Measurements from ENCODE around the gene KRTAP5-11.
"Not testable (repeated sequence)": the region's sequence is repeated elsewhere in the genome, so short reads cannot be mapped to it uniquely, and the experiment has no call there.

The KRTAP5-11 gene

GRCh38 chr11:71581826-71582225 lies 849 bp downstream of the KRTAP5-11 start:
- TF ChIP-seq PATZ1 (CRISPR knock-in tag; IDR thresholded peaks at IDR 0.05; ENCODE audit: borderline replicate concordance) (no peak), CSRNP3 (CRISPR knock-in tag; IDR thresholded peaks at IDR 0.05) (no peak), RARB (CRISPR knock-in tag; IDR thresholded peaks at IDR 0.05) (no peak), TOX (CRISPR knock-in tag; IDR thresholded peaks at IDR 0.05; ENCODE audit: borderline replicate concordance) (no peak), ISL1 (CRISPR knock-in tag; IDR thresholded peaks at IDR 0.05) (no peak), ZC3H10 (CRISPR knock-in tag; IDR thresholded peaks at IDR 0.05) (no peak), ZFP30 (CRISPR knock-in tag; IDR thresholded peaks at IDR 0.05) (no peak), PPARA (CRISPR knock-in tag; IDR thresholded peaks at IDR 0.05; ENCODE audit: borderline replicate concordance) (no peak), TCF4 (CRISPR knock-in tag; IDR thresholded peaks at IDR 0.05; ENCODE audit: borderline replicate concordance) (no peak), ZNF565 (CRISPR knock-in tag; conservative IDR thresholded peaks at IDR 0.05; ENCODE audit: low read depth) (no peak), ARNTL (CRISPR knock-in tag; IDR thresholded peaks at IDR 0.05; ENCODE audit: borderline replicate concordance, low read depth) (no peak), ZNF8 (CRISPR knock-in tag; IDR thresholded peaks at IDR 0.05) (no peak), CSDC2 (CRISPR knock-in tag; IDR thresholded peaks at IDR 0.05) (no peak), OSR1 (CRISPR knock-in tag; IDR thresholded peaks at IDR 0.05) (no peak)
- no peak for ATAC-seq

- ATAC-seq, result peak; percentile 94
- TF ChIP-seq ISL1 (CRISPR knock-in tag; IDR thresholded peaks at IDR 0.05) (no peak), TCF4 (CRISPR knock-in tag; IDR thresholded peaks at IDR 0.05; ENCODE audit: borderline replicate concordance) (no peak), RARB (CRISPR knock-in tag; IDR thresholded peaks at IDR 0.05) (no peak), ZFP30 (CRISPR knock-in tag; IDR thresholded peaks at IDR 0.05) (no peak)
- TF ChIP-seq, protein P1, sequence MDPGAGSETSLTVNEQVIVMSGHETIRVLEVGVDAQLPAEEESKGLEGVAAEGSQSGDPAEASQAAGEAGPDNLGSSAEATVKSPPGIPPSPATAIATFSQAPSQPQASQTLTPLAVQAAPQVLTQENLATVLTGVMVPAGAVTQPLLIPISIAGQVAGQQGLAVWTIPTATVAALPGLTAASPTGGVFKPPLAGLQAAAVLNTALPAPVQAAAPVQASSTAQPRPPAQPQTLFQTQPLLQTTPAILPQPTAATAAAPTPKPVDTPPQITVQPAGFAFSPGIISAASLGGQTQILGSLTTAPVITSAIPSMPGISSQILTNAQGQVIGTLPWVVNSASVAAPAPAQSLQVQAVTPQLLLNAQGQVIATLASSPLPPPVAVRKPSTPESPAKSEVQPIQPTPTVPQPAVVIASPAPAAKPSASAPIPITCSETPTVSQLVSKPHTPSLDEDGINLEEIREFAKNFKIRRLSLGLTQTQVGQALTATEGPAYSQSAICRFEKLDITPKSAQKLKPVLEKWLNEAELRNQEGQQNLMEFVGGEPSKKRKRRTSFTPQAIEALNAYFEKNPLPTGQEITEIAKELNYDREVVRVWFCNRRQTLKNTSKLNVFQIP (CRISPR knock-in tag; IDR thresholded peaks at IDR 0.05; ENCODE audit: borderline replicate concordance, low read depth), result no peak
- TF ChIP-seq, protein P2, sequence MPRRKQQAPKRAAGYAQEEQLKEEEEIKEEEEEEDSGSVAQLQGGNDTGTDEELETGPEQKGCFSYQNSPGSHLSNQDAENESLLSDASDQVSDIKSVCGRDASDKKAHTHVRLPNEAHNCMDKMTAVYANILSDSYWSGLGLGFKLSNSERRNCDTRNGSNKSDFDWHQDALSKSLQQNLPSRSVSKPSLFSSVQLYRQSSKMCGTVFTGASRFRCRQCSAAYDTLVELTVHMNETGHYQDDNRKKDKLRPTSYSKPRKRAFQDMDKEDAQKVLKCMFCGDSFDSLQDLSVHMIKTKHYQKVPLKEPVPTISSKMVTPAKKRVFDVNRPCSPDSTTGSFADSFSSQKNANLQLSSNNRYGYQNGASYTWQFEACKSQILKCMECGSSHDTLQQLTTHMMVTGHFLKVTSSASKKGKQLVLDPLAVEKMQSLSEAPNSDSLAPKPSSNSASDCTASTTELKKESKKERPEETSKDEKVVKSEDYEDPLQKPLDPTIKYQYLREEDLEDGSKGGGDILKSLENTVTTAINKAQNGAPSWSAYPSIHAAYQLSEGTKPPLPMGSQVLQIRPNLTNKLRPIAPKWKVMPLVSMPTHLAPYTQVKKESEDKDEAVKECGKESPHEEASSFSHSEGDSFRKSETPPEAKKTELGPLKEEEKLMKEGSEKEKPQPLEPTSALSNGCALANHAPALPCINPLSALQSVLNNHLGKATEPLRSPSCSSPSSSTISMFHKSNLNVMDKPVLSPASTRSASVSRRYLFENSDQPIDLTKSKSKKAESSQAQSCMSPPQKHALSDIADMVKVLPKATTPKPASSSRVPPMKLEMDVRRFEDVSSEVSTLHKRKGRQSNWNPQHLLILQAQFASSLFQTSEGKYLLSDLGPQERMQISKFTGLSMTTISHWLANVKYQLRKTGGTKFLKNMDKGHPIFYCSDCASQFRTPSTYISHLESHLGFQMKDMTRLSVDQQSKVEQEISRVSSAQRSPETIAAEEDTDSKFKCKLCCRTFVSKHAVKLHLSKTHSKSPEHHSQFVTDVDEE (CRISPR knock-in tag; IDR thresholded peaks at IDR 0.05), result no peak
Observed at GRCh38 chr11:71580057-71581003, 2.3 kb downstream of the KRTAP5-11 start.

DNA sequence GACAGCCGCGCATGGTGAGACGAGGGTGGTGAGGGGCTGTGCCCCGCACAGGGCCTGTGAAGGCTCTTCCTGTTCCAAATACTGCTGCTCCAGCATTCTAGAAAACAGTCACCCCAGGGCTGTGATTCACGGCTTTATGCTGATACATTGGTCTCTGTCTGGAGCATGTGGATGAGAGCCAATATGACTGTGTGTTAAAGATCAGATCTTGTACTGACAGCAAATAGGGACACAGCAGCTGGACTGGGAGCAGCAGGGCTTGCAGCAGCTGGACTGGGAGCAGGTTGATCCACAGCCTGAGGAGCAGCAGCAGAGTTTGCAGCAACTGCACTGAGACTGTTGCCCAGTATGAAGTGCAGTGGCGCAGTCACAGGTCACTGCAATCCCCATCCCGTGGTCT lies 3.2 kb downstream of the KRTAP5-11 start:
- not testable (repeated sequence) for ATAC-seq

DNA sequence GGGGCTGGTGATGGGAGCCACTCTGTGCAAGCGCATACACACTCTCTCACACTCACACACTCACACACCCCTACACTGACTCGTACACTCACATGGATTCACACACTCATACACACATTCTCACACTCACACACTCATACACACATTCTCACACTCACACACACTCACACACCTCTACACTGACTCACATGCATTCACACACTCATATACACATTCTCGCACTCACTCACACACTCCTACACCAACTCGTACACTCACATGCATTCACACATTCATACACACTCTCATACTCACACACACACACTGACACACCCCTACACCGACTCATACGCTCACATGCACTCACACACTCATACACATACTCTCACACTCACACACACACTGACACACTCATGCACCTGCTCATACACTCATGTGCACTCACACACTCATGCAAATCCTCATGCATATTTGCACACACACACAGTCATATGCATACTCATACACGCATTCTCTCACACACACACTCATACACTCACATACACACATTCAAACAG lies 5.1 kb downstream of the KRTAP5-11 start:
- ATAC-seq, result no peak
- TF ChIP-seq PATZ1 (CRISPR knock-in tag; IDR thresholded peaks at IDR 0.05; ENCODE audit: borderline replicate concordance) (no peak), RARB (CRISPR knock-in tag; IDR thresholded peaks at IDR 0.05) (no peak), CSRNP3 (CRISPR knock-in tag; IDR thresholded peaks at IDR 0.05) (no peak)
- TF ChIP-seq, protein P1 (CRISPR knock-in tag; IDR thresholded peaks at IDR 0.05; ENCODE audit: borderline replicate concordance, low read depth), result no peak
- TF ChIP-seq, protein P2 (CRISPR knock-in tag; IDR thresholded peaks at IDR 0.05), result no peak

Measured in SK-N-SH treated with all-trans-retinoic acid at 6 μM for 48 hours (cell line).